ENCODE measurements around the gene MGAT4C.

Gene MGAT4C

DNA sequence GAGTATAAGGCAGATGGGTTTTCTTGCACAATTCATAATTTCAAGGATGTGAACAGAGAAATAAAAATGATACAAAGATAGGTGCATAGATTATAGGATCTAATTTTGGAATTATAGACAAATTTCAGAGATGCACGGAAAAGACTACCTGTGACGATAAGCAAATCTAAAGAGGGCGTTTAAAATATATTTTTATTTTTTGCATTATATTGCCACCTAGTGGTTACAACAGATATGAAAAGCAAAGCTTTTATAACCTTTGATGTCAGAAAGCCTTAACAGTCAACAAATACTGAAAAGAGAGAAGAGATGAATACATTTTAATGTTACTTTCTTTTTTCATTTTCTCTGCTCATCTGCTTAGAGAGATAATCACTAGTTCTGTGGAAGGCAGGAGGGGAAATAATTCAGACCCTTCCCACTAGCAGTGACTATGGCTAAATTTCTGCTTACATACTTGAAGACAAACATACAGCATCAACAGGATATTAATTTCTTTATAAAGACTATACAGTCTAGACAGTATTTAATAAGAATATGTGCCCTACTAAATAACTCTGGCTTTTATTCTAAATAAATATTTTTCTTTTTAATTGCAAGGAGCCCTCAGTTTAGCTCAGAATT is 335.8 kb downstream of the MGAT4C start:
- H3K36me3 ChIP-seq (ENCODE audit: control insufficient read depth in 5 of 5, insufficient read depth in 5 of 5, low read length in 5 of 5): no peaks in the 10 kb centered on the region
- H3K27me3 ChIP-seq (ENCODE audit: control insufficient read depth in 5 of 5, insufficient read depth in 4 of 5, low read length in 5 of 5): no peaks in the 10 kb centered on the region
- no peak overlapping the region for H3K27ac ChIP-seq (ENCODE audit: low read depth, low read length)
- H3K4me3 ChIP-seq (ENCODE audit: low read depth in 1 of 5, low read length in 5 of 5): no peak overlapping the region
- H3K9ac ChIP-seq (ENCODE audit: low read length in 5 of 5): no peak overlapping the region
- H3K9me3 ChIP-seq (ENCODE audit: control insufficient read depth in 5 of 5, low read length in 5 of 5): no peaks in the 10 kb centered on the region
- no peaks in the 10 kb centered on the region for H3K4me1 ChIP-seq (ENCODE audit: control insufficient read depth in 5 of 5, insufficient read depth in 5 of 5, low read length in 5 of 5)

Data from subcutaneous abdominal adipose tissue (tissue), 5 donors.